SK-N-SH treated with all-trans-retinoic acid at 6 μM for 48 hours (cell line): ENCODE measurements around the gene ELFN2.

Experiments
- ATAC-seq: fragments of 200-7000 bp; cut with Tn5 transposase; 3 replicates; pipeline ENCODE4 v1.9.1; 2020; ENCODE audit warnings: mild to moderate bottlenecking, moderate library complexity
- ARNTL ChIP-seq: fragments of 450-650 bp; formaldehyde crosslinking; IDR thresholded peaks from 2 replicates; pipeline ENCODE4 v1.5.0; 2020; ENCODE audit warnings: low read depth, mild to moderate bottlenecking, moderate library complexity, borderline replicate concordance
- BACH2 ChIP-seq: fragments of 250-450 bp; sonication (Bioruptor Pico); IDR thresholded peaks from 2 replicates; pipeline ENCODE4 v1.9.0; 2021; ENCODE audit warnings: mild to moderate bottlenecking, borderline replicate concordance
- CREB5 ChIP-seq: fragments of 250-450 bp; sonication (Bioruptor Pico); IDR thresholded peaks from 2 replicates; pipeline ENCODE4 v1.5.1; 2020; ENCODE audit warnings: low read depth, mild to moderate bottlenecking, moderate library complexity
- CSDC2 ChIP-seq: fragments of 250-450 bp; sonication (Bioruptor Pico); IDR thresholded peaks from 2 replicates; pipeline ENCODE4 v1.5.0; 2020; ENCODE audit warnings: mild to moderate bottlenecking, moderate library complexity
- CSRNP3 ChIP-seq: fragments of 250-450 bp; sonication (Bioruptor Pico); IDR thresholded peaks from 2 replicates; pipeline ENCODE4 v1.5.1; 2021; ENCODE audit warnings: mild to moderate bottlenecking, moderate library complexity
- ESRRG ChIP-seq: fragments of 250-450 bp; sonication (Bioruptor Pico); IDR thresholded peaks from 2 replicates; pipeline ENCODE4 v1.6.1; 2021; ENCODE audit warnings: mild to moderate bottlenecking
- GLIS3 ChIP-seq: fragments of 250-450 bp; sonication (Bioruptor Pico); IDR thresholded peaks from 2 replicates; pipeline ENCODE4 v1.5.0; 2020; ENCODE audit warnings: mild to moderate bottlenecking, moderate library complexity
- ISL1 ChIP-seq: fragments of 250-450 bp; sonication (Bioruptor Pico); IDR thresholded peaks from 2 replicates; pipeline ENCODE4 v2.1.2; 2022; ENCODE audit warnings: mild to moderate bottlenecking, moderate library complexity
- OSR1 ChIP-seq: fragments of 250-450 bp; sonication (Bioruptor Pico); IDR thresholded peaks from 2 replicates; pipeline ENCODE4 v1.8.0; 2022; ENCODE audit warnings: moderate library complexity, mild to moderate bottlenecking, inconsistent platforms
- PATZ1 ChIP-seq: fragments of 250-450 bp; sonication (Bioruptor Pico); IDR thresholded peaks from 2 replicates; pipeline ENCODE4 v1.8.0; 2020; ENCODE audit warnings: mild to moderate bottlenecking, moderate library complexity, borderline replicate concordance
- POU6F1 ChIP-seq: fragments of 250-450 bp; sonication (Bioruptor Pico); IDR thresholded peaks from 2 replicates; pipeline ENCODE4 v1.8.0; 2021; ENCODE audit warnings: low read depth, mild to moderate bottlenecking, moderate library complexity, borderline replicate concordance
- PPARA ChIP-seq: fragments of 250-450 bp; sonication (Bioruptor Pico); IDR thresholded peaks from 2 replicates; pipeline ENCODE4 v1.5.0; 2020; ENCODE audit warnings: mild to moderate bottlenecking, borderline replicate concordance
- RARB ChIP-seq: fragments of 250-450 bp; sonication (Bioruptor Pico); IDR thresholded peaks from 2 replicates; pipeline ENCODE4 v1.8.0; 2021; ENCODE audit warnings: mild to moderate bottlenecking, moderate library complexity
- SNAI2 ChIP-seq: fragments of 250-450 bp; sonication (Bioruptor Pico); IDR thresholded peaks from 2 replicates; pipeline ENCODE4 v1.5.0; 2020; ENCODE audit warnings: mild to moderate bottlenecking, moderate library complexity
- TCF4 ChIP-seq: fragments of 250-450 bp; sonication (Bioruptor Pico); IDR thresholded peaks from 2 replicates; pipeline ENCODE4 v1.8.0; 2021; ENCODE audit warnings: mild to moderate bottlenecking, moderate library complexity, borderline replicate concordance
- TOX ChIP-seq: fragments of 250-450 bp; sonication (Bioruptor Pico); IDR thresholded peaks from 2 replicates; pipeline ENCODE4 v1.8.0; 2021; ENCODE audit warnings: mild to moderate bottlenecking, moderate library complexity, borderline replicate concordance
- TSHZ2 ChIP-seq: fragments of 250-450 bp; sonication (Bioruptor Pico); IDR thresholded peaks from 2 replicates; pipeline ENCODE4 v1.5.0; 2020; ENCODE audit warnings: mild to moderate bottlenecking, moderate library complexity
- ZC3H10 ChIP-seq: fragments of 250-450 bp; sonication (Bioruptor Pico); IDR thresholded peaks from 2 replicates; pipeline ENCODE4 v1.5.1; 2021; ENCODE audit warnings: mild to moderate bottlenecking, moderate library complexity
- ZFP3 ChIP-seq: fragments of 250-450 bp; sonication (Bioruptor Pico); IDR thresholded peaks from 2 replicates; pipeline ENCODE4 v1.5.0; 2020; ENCODE audit warnings: mild to moderate bottlenecking, moderate library complexity
- ZFP30 ChIP-seq: fragments of 450-650 bp; formaldehyde crosslinking; IDR thresholded peaks from 2 replicates; pipeline ENCODE4 v1.5.0; 2022; ENCODE audit warnings: mild to moderate bottlenecking, moderate library complexity
- ZNF565 ChIP-seq: fragments of 450-650 bp; formaldehyde crosslinking; conservative IDR thresholded peaks from 2 replicates; pipeline ENCODE4 v1.5.0; 2020; ENCODE audit warnings: low read depth, mild to moderate bottlenecking, moderate library complexity
- ZNF70 ChIP-seq: fragments of 450-650 bp; formaldehyde crosslinking; IDR thresholded peaks from 2 replicates; pipeline ENCODE4 v1.5.0; 2020; ENCODE audit warnings: mild to moderate bottlenecking, moderate library complexity

ELFN2 gene

GRCh38 chr22:37331856-37332536 is 95.3 kb downstream of the ELFN2 start:
- no peak for TF ChIP-seq SNAI2 (CRISPR knock-in tag)
- TF ChIP-seq RARB, result no peak
- TF ChIP-seq ESRRG, result no peak
- TF ChIP-seq ZFP30 (CRISPR knock-in tag), result no peak
- no peak for TF ChIP-seq BACH2 (CRISPR knock-in tag)
- TF ChIP-seq ARNTL, result no peak
- TF ChIP-seq ZC3H10 (CRISPR knock-in tag), result no peak
- no peak for TF ChIP-seq OSR1 (CRISPR knock-in tag)
- TF ChIP-seq CSRNP3 (CRISPR knock-in tag), result no peak
- no peak for TF ChIP-seq TCF4
- no peak for TF ChIP-seq POU6F1 (CRISPR knock-in tag)
- TF ChIP-seq TSHZ2, result no peak
- TF ChIP-seq PATZ1 (CRISPR knock-in tag), result no peak
- TF ChIP-seq TOX (CRISPR knock-in tag), result no peak
- TF ChIP-seq ZNF565, result no peak
- TF ChIP-seq ZNF70, result no peak
- ATAC-seq, result no peak

- TF ChIP-seq ZNF70 (no peak), PPARA (CRISPR knock-in tag) (no peak), ZFP3 (CRISPR knock-in tag) (no peak), TCF4 (no peak), CSRNP3 (CRISPR knock-in tag) (no peak), CREB5 (no peak), POU6F1 (CRISPR knock-in tag) (no peak), ZFP30 (CRISPR knock-in tag) (no peak), ARNTL (no peak), CSDC2 (CRISPR knock-in tag) (no peak), TSHZ2 (no peak), GLIS3 (CRISPR knock-in tag) (no peak), ESRRG (no peak), ISL1 (CRISPR knock-in tag) (no peak)
- ATAC-seq, result peak; percentile 33; the same call in 2 of the 3 replicates
These were observed 96.2 kb downstream of the ELFN2 start for GRCh38 chr22:37331034-37331428.
